Measurements from ENCODE around the gene CUL4A.
A peak's percentile ranks its signal among the peaks of the same experiment; 100 is the strongest.

The CUL4A gene

DNA sequence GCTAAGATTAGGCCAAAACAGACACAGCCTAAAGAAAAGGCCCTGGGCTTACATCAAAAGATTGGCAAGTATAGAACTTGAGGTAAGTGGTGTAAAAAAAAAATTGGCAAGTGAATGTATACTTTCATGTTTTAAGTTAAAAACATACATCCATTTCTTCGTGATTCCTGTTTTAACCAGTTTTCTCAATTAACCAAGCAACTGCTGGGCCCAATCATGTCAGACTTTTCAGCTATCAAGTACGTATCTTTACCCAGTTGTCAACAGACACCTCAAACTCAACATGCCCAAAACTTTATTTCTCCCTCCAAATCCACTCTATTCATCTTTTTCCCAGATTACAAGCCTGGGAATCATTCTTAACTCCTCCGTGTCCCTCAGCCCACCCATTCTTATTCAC, 2.0 kb upstream of the CUL4A start:
- DNase-seq (ENCODE audit: extremely low read depth, insufficient read length), result no peak
- Histone ChIP-seq H3K4me3 (replicated peaks; ENCODE audit: low read depth, low read length) (peak overlapping the region; percentile 94), H3K27me3 (replicated peaks; ENCODE audit: control insufficient read depth, insufficient read depth, low read length) (no peaks in the 10 kb centered on the region), H3K36me3 (ENCODE audit: control insufficient read depth, insufficient read depth, low read length) (peaks cover 6% of the 10 kb centered on the region)
- TF ChIP-seq CTCF (IDR thresholded peaks at IDR 0.05; ENCODE audit: insufficient read depth, low read length, poor library complexity, severe bottlenecking), result no peak

DNA sequence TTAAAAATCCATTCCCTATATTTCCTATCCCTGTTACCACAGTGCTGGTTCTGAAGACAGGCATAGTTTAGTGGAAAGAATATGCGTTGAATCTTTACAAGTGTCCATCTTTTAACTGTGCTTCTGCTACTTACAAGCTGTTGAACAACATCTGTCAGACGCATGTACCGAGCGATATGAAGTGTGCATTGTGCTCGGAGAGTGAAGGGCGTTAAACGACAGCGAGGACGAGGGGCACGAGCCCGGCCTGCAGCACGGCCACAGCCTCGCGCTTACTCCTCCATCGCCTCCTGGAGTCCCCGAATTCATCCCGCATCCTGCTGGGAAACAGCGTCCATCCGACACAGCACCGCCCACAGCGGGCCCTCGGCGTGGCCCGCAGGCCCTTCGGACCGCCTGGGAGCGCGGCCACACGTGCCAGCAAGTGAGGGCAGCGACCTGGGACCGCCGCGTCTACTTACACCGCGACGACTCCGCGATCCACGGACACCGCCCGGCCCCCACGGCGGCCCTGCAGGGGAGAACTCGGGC, 1.5 kb upstream of the CUL4A start:
- Histone ChIP-seq H3K36me3 (ENCODE audit: control insufficient read depth, insufficient read depth, low read length) (peaks cover 6% of the 10 kb centered on the region), H3K4me3 (replicated peaks; ENCODE audit: low read depth, low read length) (peak overlapping the region; percentile 94), H3K27me3 (replicated peaks; ENCODE audit: control insufficient read depth, insufficient read depth, low read length) (no peaks in the 10 kb centered on the region)
- TF ChIP-seq CTCF (IDR thresholded peaks at IDR 0.05; ENCODE audit: insufficient read depth, low read length, poor library complexity, severe bottlenecking), result no peak
- no peak for DNase-seq (ENCODE audit: extremely low read depth, insufficient read length)

- peak; percentile 96 for DNase-seq (ENCODE audit: extremely low read depth, insufficient read length)
- H3K36me3 ChIP-seq (ENCODE audit: control insufficient read depth, insufficient read depth, low read length), result peaks cover 6% of the 10 kb centered on the region
- no peak for TF ChIP-seq CTCF (IDR thresholded peaks at IDR 0.05; ENCODE audit: insufficient read depth, low read length, poor library complexity, severe bottlenecking)
- peak within 1 kb of the TSS; percentile 94 for H3K4me3 ChIP-seq (replicated peaks; ENCODE audit: low read depth, low read length)
- H3K27me3 ChIP-seq (replicated peaks; ENCODE audit: control insufficient read depth, insufficient read depth, low read length), result no peaks in the 10 kb centered on the region
Measured at GRCh38 chr13:113208421-113209335, 735 bp upstream of the CUL4A start, which contains the start of gene PCID2. PCID2 (minus strand) TSS chr13:113208669; CDS start chr13:113208634, 35 bp downstream.

GRCh38 chr13:113209759-113210421, 477 bp downstream of the CUL4A start:
- TF ChIP-seq CTCF (IDR thresholded peaks at IDR 0.05; ENCODE audit: insufficient read depth, low read length, poor library complexity, severe bottlenecking), result no peak
- Histone ChIP-seq H3K27me3 (replicated peaks; ENCODE audit: control insufficient read depth, insufficient read depth, low read length) (no peaks in the 10 kb centered on the region), H3K4me3 (replicated peaks; ENCODE audit: low read depth, low read length) (peak overlapping the region; percentile 71), H3K36me3 (ENCODE audit: control insufficient read depth, insufficient read depth, low read length) (peaks cover 3% of the 10 kb centered on the region)
- DNase-seq (ENCODE audit: extremely low read depth, insufficient read length), result peak; percentile 82

DNA sequence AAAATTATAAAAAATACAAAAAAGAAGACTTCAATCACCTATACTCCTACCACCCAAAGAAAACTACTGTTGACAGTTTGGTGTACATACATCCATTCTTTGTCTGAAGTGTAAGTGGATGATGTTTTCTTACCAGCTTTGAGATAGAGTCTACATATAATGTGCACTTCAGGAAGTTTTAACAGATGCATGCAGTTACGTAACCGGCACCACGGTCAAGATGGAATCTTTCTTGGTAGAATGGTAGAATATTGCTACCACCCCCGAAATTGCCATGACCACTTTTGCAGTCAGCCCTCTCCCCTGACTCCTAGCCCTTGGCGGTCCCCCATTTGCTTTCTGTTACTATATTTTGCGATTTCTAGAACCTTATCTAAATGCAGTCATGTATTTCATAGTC, 1.4 kb downstream of the CUL4A start:
- Histone ChIP-seq H3K36me3 (ENCODE audit: control insufficient read depth, insufficient read depth, low read length) (peaks cover 3% of the 10 kb centered on the region), H3K4me3 (replicated peaks; ENCODE audit: low read depth, low read length) (peak overlapping the region; percentile 71), H3K27me3 (replicated peaks; ENCODE audit: control insufficient read depth, insufficient read depth, low read length) (no peaks in the 10 kb centered on the region)
- no peak for TF ChIP-seq CTCF (IDR thresholded peaks at IDR 0.05; ENCODE audit: insufficient read depth, low read length, poor library complexity, severe bottlenecking)
- no peak for DNase-seq (ENCODE audit: extremely low read depth, insufficient read length)

All from GM06990 (cell line).